ENCODE results near the gene MRPL10. TPM values are rescaled to one million over a fixed set of nuclear protein-coding genes. Genes with fewer than 3 reads are reported as not detected.

MRPL10 gene
- total RNA-seq, 2 donors from 2014 or later: 56.3 to 65.3 TPM

- Mint-ChIP-seq H3K27ac (no peak overlapping the region), H3K27me3 (ENCODE audit: insufficient read depth) (peaks cover 29% of the 10 kb centered on the region), H3K36me3 (ENCODE audit: low read depth) (peaks cover 1% of the 10 kb centered on the region), H3K4me1 (peaks cover 14% of the 10 kb centered on the region), H3K4me3 (peak overlapping the region; percentile 85), H3K9me3 (no peaks in the 10 kb centered on the region)
- Histone ChIP-seq H3K36me3 (ENCODE audit: control insufficient read depth, insufficient read depth, low read length) (no peaks in the 10 kb centered on the region), H3K4me3 (ENCODE audit: low read length) (no peak overlapping the region), H3K27ac (ENCODE audit: low read depth, low read length) (no peak overlapping the region), H3K9ac (ENCODE audit: extremely low read depth, low read length, poor library complexity, severe bottlenecking) (no peak overlapping the region), H3K9me3 (ENCODE audit: control insufficient read depth, low read length) (no peaks in the 10 kb centered on the region), H3K27me3 (ENCODE audit: control insufficient read depth, insufficient read depth, low read length, poor library complexity, severe bottlenecking) (peaks cover 17% of the 10 kb centered on the region), H3K4me1 (ENCODE audit: control insufficient read depth, insufficient read depth, low read length) (peaks cover 17% of the 10 kb centered on the region)
- no peak for TF ChIP-seq CTCF (conservative IDR thresholded peaks at IDR 0.05)
- 71 to 76% methylated on average over 12 to 16 of the region's 16 CpGs for WGBS, 2 experiments (ENCODE audit: insufficient coverage in 1 of 2, insufficient read length in 1 of 2)
- DNase-seq: no peak
Measured at GRCh38 chr17:47841488-47842291, 10.3 kb upstream of the MRPL10 start.

- H3K4me3 Mint-ChIP-seq: peak within 1 kb of the TSS; percentile 85
- H3K9me3 Mint-ChIP-seq: no peaks in the 10 kb centered on the region
- WGBS, 2 experiments (ENCODE audit: insufficient coverage in 1 of 2, insufficient read length in 1 of 2): 1 to 2% methylated on average over 30 to 55 of the region's 55 CpGs
- H3K4me3 ChIP-seq (ENCODE audit: low read length): peak within 1 kb of the TSS; percentile 90
- peaks cover 9% of the 10 kb centered on the region for H3K27me3 ChIP-seq (ENCODE audit: control insufficient read depth, insufficient read depth, low read length, poor library complexity, severe bottlenecking)
- H3K4me1 ChIP-seq (ENCODE audit: control insufficient read depth, insufficient read depth, low read length): peaks cover 17% of the 10 kb centered on the region
- peak; percentile 97 for TF ChIP-seq CTCF (conservative IDR thresholded peaks at IDR 0.05)
- DNase-seq: peak; percentile 100
- H3K36me3 ChIP-seq (ENCODE audit: control insufficient read depth, insufficient read depth, low read length): no peaks in the 10 kb centered on the region
- H3K9ac ChIP-seq (ENCODE audit: extremely low read depth, low read length, poor library complexity, severe bottlenecking): peak within 1 kb of the TSS; percentile 62
- no peaks in the 10 kb centered on the region for H3K9me3 ChIP-seq (ENCODE audit: control insufficient read depth, low read length)
- peaks cover 21% of the 10 kb centered on the region for H3K27me3 Mint-ChIP-seq (ENCODE audit: insufficient read depth)
- peak within 1 kb of the TSS; percentile 81 for H3K27ac Mint-ChIP-seq
- peaks cover 14% of the 10 kb centered on the region for H3K4me1 Mint-ChIP-seq
- peaks cover 1% of the 10 kb centered on the region for H3K36me3 Mint-ChIP-seq (ENCODE audit: low read depth)
- H3K27ac ChIP-seq (ENCODE audit: low read depth, low read length): no peak within 1 kb of the TSS
Measured at GRCh38 chr17:47840742-47841487, 9.6 kb upstream of the MRPL10 start, which contains the start of gene SCRN2. TSS of gene SCRN2 (minus strand) at chr17:47841273. CDS start at chr17:47840843, 430 bp downstream.

GRCh38 chr17:47840001-47840741, 8.8 kb upstream of the MRPL10 start:
- no peaks in the 10 kb centered on the region for H3K9me3 Mint-ChIP-seq
- H3K4me1 Mint-ChIP-seq: peaks cover 14% of the 10 kb centered on the region
- H3K27ac Mint-ChIP-seq: peak overlapping the region; percentile 72
- WGBS, 2 experiments (ENCODE audit: insufficient coverage in 1 of 2, insufficient read length in 1 of 2): 66 to 70% methylated on average over 11 to 17 of the region's 17 CpGs
- no peak overlapping the region for H3K27ac ChIP-seq (ENCODE audit: low read depth, low read length)
- no peaks in the 10 kb centered on the region for H3K36me3 ChIP-seq (ENCODE audit: control insufficient read depth, insufficient read depth, low read length)
- TF ChIP-seq CTCF (conservative IDR thresholded peaks at IDR 0.05): no peak
- peaks cover 17% of the 10 kb centered on the region for H3K4me1 ChIP-seq (ENCODE audit: control insufficient read depth, insufficient read depth, low read length)
- peak overlapping the region; percentile 90 for H3K4me3 ChIP-seq (ENCODE audit: low read length)
- H3K27me3 Mint-ChIP-seq (ENCODE audit: insufficient read depth): peaks cover 13% of the 10 kb centered on the region
- H3K9me3 ChIP-seq (ENCODE audit: control insufficient read depth, low read length): no peaks in the 10 kb centered on the region
- no peak for DNase-seq
- H3K36me3 Mint-ChIP-seq (ENCODE audit: low read depth): peaks cover 3% of the 10 kb centered on the region
- peaks cover 2% of the 10 kb centered on the region for H3K27me3 ChIP-seq (ENCODE audit: control insufficient read depth, insufficient read depth, low read length, poor library complexity, severe bottlenecking)
- H3K9ac ChIP-seq (ENCODE audit: extremely low read depth, low read length, poor library complexity, severe bottlenecking): peak overlapping the region; percentile 62
- peak overlapping the region; percentile 85 for H3K4me3 Mint-ChIP-seq
